Fibroblast of mammary gland (primary cell): ENCODE measurements around the gene MDM2.

Experiments
- DNase-seq: peaks from one replicate; pipeline ENCODE4 v3.0.0-alpha.2; 2010; ENCODE audit warnings: low read depth
- H3K4me3 ChIP-seq: 2 replicates; pipeline ENCODE4 v1.5.1; 2011; ENCODE audit warnings: low read depth, mild to moderate bottlenecking, low read length, moderate library complexity; ENCODE audit not compliant: control insufficient read depth
- TF ChIP-seq, protein P1 (sequence below): conservative IDR thresholded peaks from 2 replicates; pipeline ENCODE4 v1.5.1; 2011; ENCODE audit warnings: low read depth, low read length, inconsistent platforms; ENCODE audit not compliant: control insufficient read depth, insufficient read depth

MDM2 gene

DNA sequence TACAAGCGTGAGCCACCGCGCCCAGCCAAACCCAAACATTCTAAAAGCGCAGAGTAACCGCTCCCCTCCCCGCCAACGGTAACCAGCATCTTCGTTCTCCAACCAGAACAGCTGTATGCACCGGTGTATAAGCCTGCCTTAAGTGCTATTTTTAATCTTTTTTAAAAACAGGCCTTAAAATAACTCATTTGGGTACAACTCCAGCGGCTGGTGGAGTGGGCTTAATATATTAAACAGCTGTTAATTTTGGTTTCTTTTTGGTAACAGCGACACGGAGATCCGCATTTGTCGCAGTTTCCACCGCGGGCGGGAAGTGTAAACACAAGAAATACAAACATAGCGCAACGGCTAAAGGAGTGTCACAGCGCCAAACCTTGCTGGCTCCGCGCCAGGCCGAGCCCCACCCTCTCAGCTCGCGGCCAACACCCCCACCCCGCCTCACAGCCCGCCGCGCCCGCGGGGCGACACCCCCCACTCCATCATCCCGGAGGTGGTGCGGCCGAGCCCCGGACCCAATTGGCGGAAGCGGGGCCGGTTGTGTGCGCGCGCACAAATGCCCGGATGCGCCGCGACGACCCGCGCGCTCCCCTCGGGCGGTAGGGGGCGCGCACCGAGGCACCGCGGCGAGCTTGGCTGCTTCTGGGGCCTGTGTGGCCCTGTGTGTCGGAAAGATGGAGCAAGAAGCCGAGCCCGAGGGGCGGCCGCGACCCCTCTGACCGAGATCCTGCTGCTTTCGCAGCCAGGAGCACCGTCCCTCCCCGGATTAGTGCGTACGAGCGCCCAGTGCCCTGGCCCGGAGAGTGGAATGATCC is at the start of gene MDM2:
Gene MDM2, plus strand, starts transcription at position 602 of the 812 bp plus-strand sequence. CDS start 301 bp downstream, outside the sequence.
- TF ChIP-seq, protein P1, sequence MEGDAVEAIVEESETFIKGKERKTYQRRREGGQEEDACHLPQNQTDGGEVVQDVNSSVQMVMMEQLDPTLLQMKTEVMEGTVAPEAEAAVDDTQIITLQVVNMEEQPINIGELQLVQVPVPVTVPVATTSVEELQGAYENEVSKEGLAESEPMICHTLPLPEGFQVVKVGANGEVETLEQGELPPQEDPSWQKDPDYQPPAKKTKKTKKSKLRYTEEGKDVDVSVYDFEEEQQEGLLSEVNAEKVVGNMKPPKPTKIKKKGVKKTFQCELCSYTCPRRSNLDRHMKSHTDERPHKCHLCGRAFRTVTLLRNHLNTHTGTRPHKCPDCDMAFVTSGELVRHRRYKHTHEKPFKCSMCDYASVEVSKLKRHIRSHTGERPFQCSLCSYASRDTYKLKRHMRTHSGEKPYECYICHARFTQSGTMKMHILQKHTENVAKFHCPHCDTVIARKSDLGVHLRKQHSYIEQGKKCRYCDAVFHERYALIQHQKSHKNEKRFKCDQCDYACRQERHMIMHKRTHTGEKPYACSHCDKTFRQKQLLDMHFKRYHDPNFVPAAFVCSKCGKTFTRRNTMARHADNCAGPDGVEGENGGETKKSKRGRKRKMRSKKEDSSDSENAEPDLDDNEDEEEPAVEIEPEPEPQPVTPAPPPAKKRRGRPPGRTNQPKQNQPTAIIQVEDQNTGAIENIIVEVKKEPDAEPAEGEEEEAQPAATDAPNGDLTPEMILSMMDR, result peak; percentile 44
- H3K4me3 ChIP-seq, result peak within 1 kb of the TSS; percentile 77
- DNase-seq, result peak; percentile 83

DNA sequence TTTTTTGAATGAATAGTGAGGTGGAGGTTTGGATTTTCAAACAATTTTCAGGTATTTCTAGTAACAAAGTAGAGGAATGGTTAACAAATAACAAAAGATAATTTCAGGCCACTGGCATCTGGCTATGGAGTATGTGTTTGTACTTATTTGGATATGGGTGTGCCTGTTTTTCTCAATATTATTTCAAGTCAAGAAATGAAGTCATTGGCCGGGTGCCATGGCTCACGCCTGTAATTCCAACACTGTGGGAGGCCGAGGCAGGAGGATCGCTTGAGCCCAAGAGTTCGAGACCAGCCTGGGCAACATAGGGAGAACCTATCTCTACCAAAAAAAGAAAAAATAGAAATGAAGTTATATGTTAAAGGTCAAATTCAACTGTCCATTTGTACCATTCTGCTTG is 48.1 kb upstream of the MDM2 start:
- H3K4me3 ChIP-seq, result no peak overlapping the region
- TF ChIP-seq, protein P1, result no peak
- no peak for DNase-seq

DNA sequence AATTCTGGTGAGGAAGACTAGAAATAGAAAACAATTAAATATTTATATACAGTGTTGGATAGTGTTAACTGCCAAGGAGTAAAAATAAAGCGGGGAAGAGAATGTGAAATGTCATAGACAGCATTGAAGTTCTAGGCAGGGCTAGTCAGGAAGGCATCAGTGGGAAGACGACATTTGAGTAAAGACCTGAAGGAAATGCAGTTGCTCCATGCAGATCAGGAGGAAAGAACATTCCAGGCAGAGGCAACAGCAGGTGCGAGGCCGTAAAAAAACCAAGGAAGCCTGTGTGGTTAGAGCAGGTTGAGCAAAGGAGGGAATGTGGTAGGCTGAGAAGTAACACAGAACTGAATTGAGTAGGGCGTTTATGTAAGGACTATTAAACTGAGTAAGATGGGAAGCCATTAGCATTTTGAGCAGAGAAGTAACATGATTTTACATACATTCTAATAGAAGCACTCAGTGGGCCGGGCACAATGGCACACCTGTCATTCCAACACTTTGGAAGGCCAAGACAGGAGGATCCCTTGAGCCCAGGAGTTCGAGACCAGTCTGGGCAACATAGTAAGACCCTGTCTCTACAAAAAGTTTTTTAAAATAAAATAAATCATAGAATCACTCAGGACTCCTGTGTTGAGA is 47.1 kb upstream of the MDM2 start:
- no peak for DNase-seq
- H3K4me3 ChIP-seq, result no peak overlapping the region
- TF ChIP-seq, protein P1, result no peak

DNA sequence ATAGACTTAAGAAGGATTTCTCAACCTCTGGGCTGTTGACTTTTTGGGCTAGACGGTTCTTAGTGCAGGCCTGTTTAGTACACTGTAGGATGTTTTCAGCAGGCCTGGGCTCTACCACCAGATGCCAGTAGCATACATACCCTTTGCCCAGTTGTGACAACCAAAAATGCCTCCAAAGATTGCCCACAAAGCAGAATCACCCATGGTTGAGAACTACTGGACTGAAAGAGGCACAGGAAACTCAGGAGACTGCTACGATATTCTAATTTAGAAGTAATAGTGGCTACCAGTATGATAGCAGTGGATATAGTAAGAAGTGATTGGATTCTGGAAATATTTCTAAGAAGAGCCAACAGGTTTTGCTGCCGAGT is 46.5 kb upstream of the MDM2 start:
- no peak for DNase-seq
- TF ChIP-seq, protein P1, result no peak
- H3K4me3 ChIP-seq, result no peak overlapping the region

DNA sequence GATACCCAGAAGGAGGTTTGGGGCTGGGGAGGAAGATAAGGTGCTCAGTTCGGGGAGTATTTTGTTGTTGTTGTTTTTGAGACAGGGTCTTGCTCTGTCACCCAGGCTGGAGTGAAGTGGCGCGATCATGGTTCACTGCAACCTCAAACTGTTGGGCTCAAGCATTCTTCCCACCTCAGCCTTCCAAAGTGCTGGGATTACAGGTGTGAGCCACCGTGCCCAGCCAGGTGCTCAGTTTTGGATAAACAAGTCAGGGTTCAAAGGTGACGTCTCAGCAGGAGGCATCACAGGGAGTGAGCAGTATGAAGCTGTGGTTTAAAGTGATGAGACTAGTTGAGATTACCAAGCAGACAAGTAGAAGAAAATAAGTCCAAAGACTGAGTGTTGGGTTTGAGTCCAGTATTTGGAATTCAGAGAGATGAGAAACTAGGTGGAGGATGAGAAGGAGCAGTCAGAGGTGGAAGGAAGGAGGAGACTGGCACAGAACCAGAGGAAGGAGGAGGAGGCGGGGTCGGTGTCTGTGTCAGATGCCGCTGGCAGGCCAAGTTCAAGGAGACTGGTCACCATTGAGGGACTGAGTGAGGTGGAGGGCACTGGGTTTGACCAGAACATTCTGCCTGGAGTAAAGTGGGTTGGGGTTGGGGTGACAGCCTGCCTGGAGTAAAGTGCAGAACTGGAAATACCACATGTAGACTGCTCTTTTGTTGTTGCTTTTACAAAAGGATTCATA is 45.9 kb upstream of the MDM2 start:
- H3K4me3 ChIP-seq, result no peak overlapping the region
- TF ChIP-seq, protein P1, result no peak
- no peak for DNase-seq

DNA sequence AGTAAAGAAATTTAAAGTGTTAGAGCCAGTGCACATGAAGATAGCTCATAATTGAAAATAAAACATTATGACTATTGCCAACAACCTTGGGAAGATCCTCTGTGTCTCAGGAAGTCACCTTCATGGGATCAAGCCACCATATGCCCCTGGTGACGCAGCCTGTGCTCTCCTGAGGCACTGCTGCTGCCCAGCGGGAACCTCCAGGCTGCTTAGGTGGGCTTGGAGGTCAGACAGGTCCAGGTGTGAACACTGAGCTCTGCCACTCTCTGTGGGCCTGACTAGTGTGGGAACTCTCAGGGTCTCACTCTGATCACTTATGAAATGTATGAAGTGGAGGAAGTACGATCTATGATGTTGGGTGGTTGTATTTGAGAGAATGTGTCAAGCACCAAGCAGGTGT is 45.3 kb upstream of the MDM2 start:
- H3K4me3 ChIP-seq, result no peak overlapping the region
- TF ChIP-seq, protein P1, result no peak
- DNase-seq, result no peak
